GM19395 (cell line): ENCODE results near the gene HECTD4.
A peak's percentile ranks its signal among the peaks of the same experiment; 100 is the strongest.
"Not testable (repeated sequence)": the region's sequence is repeated elsewhere in the genome, so short reads cannot be mapped to it uniquely, and the experiment has no call there.

Experiments used
- ATAC-seq: cut with Tn5 transposase; IDR thresholded peaks from one replicate; pipeline ENCODE4 v1.9.1; 2021; ENCODE audit warnings: mild to moderate bottlenecking, moderate library complexity; ENCODE audit not compliant: unreplicated experiment

The HECTD4 gene

DNA sequence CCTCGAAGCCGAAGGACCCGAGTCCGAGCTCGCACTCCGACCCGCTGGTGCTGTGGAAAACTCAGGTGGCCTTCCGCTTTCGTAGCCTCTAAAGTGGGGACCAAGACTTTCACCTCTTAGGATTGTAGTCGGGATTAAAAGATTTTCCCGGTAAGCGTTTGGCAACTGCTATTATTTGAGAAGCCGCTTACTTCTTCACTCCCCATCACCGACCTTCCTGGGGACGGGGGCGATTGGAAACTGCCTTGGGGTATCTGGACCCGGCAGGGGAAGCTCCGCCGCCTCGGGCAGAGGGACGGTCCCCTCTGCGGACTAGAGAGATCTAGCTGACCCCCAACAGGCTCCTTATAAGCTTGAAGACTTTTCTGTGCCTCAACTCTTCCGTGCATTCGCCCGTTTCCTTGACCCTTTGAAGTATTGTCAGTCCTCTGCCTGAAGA lies 256.2 kb downstream of the HECTD4 start:
- no peak for ATAC-seq

DNA sequence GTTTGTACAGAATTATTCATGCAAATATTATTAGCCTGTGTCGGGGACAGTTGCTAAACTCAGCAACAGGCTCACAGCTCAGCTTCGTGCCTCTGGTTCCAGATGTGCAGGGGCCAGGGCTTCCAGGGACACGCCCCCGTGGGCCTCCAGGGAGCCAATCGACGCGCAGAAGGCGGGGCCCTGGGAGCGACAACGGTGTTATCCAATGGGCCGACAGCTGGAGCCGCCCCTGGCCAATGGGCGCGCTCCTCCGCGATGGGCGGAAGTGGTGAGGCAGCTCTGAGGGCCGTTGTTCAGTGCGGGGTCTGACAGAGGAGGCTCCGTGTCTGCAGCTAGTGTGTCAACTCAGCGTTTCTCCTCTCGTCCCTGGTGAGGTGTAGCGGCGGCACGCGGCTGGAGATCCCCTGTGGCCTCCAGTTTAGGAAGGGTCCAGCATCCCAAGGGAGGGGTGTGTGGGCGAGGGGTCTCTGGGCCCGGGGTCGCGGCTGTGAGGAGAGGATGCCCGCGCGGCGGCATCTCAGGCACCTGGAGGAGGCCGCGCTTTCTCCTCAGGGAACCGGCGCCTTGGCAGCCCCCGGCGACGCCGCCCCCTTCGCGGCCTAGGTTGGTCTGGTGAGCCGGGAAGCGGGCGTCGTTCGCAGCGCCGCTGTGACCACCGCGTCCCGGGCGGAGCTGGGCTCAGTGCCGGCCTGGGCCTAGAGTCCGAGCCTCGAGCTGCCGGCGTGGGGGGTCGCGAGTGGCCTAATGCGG lies 256.8 kb downstream of the HECTD4 start, which contains the start of gene TRAFD1:
TSS of gene TRAFD1 (plus strand) at position 311 of the 750 bp plus-strand sequence. CDS start 4,963 bp downstream, outside the sequence.
- ATAC-seq, result peak; percentile 96

DNA sequence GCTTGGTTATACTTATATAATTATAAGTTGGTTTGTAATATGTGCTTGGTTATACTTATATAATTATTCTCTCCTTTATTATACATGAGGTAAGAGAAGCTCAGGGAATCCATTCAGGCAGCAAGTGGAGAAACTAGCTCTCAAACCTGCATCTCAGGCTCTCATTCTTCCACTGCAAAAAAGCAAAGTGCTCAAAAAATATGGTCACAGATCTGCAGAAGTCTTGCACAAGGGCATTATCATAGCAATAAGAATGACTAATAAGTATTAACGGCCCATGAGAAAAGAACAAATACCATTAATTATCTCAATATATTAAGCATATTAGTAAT lies 257.3 kb downstream of the HECTD4 start:
- no peak for ATAC-seq

DNA sequence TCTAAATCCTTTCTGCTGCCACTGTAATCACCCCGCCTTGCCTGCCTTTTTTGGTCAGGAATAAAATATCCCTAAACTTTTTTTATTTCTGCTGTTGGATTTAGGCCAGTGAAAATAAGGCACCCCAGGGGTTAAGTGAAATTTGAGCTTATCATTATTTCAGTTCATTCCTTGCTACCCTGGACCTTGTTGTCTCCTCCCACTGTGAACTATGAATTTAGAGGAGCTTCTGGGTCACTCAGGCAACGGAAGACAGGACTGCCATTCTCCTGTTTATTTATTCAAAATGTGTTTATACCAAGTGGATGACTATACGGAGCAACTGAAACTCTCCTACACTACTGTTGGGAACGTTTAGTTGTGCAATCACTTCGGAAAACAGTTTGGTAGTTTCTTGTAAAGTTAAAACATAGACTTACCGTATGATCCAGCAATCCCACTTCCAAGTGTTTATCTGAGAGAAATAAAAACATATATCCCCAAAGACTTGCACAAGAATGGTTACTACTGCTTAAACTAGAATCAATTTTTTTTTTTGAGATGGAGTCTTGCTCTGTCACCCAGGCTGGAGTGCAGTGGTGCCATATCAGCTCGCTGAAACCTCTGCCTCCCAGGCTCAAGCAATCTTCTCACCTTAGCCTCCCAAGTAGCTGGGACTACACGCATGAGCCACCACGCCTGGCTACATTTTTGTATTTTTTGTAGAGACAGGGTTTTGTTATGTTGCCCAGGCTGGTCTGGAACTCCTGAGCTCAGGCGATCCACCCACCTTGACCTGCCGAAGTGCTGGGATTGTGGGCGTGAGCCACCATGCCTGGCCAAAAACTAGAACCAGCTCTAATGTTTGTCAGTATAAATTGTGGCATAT lies 259.2 kb downstream of the HECTD4 start:
- no peak for ATAC-seq

DNA sequence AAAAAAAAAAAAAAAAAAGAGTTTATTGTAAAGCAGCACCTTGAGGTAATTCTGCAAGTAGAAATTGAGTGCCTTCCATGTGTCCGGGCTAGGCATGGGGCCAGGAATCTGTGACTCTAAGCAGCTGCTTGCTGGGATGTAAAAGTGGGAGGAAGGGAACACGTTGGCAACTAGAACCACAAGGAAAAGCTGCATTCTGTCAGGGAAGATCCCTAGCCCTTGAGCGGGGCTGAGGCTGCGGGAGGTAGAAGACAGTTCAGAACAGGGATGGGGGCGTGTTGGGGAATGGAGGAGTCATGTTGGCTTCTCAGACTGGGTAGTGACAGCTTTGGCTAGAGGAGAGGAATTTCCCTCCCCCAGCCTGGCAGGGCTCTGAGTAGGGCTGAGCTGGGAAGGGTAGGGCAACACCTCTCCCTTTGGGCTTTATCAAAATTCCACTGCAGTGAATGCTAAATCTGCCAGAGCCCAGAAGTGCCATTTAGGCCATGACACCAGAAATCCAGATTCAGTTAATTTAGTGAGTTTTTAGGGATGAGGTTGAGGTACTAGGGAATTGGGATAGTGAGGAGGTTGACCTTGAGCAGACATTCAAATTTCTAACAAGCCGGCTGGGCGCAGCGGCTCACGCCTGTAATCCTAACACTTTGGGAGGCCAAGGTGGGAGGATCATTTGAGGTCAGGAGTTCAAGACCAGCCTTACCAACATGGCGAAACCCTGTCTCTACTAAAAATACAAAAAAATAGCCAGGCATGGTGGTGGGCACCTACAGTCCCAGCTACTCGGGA lies 260.3 kb downstream of the HECTD4 start:
- no peak for ATAC-seq

DNA sequence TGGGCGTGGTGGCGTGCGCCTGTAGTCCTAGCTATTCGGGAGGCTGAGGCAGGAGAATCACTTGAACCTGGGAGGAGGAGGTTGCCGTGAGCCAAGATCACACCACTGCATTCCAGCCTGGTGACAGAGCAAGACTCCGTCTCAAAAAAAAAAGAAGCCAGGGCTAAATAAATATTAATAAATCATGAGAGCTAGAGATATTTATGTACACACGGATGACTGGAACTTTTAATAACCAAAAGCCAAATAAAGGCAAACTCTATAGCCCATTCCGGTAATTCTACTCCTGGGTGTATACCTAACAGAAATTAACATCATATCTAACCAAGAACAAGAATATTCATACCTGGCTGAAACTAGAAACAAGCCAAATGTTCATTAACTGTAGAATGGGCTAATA lies 264.5 kb downstream of the HECTD4 start:
- ATAC-seq, result no peak

DNA sequence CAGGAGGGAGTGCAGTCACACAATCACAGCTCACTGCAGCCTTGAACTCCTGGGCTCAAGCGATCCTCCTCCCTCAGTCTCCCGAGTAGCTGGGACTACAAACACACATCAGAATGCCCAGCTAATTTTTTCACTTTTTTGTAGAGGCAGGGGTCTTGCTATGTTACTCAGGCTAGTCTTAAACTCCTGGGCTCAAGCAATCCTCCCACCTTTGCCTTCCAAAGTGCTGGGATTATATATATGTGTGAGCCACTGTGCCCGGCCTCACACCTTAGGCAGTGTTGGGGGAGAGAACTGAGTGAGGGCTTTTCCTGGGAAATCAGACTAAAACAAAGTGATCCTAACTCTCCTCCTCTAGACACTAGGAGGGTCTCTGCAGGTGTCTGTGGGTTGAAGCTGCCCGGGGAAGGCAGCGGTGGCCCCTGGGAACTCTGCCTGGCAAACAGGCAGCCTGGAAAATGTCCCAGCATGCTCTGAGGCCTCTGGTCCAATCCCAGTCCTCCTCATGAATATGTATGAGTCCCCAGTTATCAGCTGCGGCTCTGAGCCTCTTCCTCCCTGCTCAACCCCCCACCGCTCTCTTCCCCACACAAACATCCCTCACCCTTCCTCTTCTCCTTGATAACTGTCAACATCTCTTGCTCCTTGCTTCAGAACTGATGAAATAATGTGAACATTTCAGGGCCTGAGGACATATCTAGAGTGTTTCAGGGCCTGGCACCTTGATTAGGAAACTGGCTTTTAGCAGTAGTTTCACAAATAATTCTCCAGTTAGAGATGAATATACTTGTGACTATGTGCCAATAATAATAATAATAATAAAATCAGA lies 265.8 kb downstream of the HECTD4 start:
- no peak for ATAC-seq

DNA sequence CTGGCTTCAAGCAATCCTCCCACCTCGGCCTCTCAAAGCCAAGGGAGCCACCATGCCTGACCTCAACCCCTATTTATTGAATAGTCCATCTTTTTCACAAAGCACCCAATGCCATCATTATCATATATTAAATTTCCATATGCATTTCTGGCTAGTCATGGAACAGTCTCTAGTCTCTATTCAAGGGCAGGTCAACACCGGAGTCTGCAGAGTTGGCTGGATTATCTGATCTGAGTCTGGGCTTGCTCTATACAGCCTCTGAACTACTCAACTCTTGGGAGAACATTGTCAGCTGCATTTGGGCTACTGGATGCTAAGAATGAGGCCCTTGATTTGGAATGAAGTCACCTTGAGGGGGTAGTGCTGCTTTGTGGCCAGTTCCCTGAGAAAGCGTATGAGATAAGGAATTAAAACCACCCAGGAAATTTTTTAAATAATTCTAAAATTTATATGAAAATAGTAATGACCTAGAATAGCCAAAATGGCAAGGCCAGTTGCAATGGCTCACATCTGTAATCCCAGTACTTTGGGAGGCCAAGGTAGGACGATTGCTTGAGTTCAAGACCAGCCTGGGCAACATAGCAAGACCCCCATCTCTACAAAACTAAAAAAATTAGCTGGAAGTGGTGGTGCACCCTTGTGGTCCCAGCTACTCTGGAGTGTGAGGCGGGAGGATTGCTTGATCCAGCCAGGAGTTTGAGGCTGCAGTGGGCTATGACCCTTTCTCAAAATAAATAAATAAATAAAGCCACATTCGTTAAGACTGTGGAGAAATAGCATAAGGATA lies 266.8 kb downstream of the HECTD4 start:
- ATAC-seq, result no peak

DNA sequence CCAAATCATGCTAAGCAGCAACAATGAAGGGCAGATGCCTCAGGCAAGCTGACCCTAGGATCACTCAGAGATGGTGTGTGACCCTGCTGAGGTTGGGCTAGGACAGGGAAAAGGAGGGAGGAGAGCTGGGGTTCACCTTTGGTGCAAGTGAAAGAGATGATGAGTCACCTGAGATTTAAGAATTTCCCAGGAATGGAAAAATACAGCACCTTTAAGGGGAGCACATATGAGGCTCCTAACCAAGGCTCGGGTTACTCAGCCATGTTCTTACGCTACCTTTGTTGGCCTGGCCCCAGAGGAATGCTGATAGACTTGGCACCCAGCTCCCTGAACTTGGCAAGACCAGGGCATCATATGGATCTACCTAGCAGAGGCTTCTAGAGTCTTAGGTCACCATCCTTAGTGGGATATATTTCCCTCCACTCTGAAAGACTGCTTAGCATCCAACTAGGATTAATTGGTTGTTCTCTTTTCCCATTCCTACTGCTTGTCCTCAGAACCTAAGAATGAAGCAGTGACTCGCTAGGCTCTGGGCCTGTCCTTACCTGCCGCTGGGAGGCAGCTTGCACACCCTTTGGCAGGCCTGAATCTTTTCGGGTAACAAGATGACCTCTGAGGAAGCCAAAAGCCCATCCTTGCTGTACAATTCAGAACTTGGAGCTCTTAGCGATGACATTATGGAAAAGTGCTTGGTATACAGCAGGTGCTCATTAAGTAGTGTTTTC lies 269.7 kb downstream of the HECTD4 start:
- ATAC-seq, result no peak

DNA sequence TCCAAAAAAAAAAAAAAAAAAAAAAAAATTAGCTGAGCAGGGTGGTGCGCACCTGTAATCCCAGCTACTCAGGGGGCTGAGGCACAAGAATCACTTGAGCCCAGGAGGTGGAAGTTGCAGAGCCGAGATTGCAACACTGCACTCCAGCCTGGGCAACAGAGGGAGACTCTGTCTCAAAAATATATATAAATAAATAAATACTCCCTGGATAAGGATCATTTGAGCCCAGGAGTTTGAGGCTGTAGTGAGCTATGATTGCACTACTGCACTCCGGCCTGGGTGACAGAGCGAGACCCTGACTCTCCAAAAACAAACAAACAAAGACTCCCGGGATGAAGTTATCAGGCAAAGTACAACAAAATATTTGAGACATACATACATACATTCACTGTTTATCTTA lies 270.3 kb downstream of the HECTD4 start:
- ATAC-seq, result no peak

DNA sequence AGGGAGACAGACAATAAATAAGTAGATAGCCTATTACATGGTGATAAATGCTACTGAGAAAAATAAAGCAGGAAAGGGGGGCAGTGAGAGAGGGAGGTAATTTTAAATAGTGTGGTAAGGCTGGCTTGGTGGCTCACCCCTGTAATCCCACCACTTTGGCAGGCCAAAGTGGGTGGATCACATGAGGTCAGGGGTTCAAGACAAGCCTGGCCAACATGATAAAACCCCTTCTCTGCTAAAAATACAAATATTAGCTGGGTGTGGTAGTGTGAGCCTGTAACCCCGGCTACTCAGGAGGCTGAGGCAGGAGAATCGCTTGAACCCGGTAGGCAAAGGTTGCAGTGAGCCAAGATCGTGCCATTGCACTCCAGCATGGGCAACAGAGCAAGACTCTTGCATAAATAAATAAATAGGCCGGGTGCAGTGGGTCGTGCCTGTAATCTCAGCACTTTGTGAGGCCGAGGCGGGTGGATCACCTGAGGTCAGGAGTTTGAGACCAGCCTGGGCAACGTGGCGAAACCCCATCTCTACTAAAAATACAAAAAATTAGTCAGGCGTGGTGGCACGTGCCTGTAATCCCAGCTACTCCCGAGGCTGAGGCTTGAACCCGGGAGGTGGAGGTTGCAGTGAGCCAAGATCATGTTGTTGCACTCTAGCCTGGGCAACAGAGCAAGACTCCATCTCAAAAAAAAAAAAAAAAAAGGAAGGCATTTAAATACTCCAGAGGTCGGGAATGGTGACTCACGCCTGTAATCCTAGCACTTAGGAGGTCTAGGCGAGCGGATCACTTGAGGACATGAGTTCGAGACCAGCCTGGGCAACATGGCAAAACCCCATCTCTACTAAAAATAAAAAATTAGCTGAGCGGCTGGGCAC lies 271.2 kb downstream of the HECTD4 start:
- not testable (repeated sequence) for ATAC-seq
